Thyroid gland (tissue), 4 donors: Measurements from ENCODE around the gene PFDN1.

Source experiments
- POLR2A ChIP-seq, 2 donors: fragments of 450-650 bp; IDR thresholded peaks; one replicate each; pipeline ENCODE4 v1.6.1; 2017; ENCODE audit warnings: antibody characterized with exemption in 2 of 2, mild to moderate bottlenecking in 2 of 2, moderate library complexity in 1 of 2
- TF ChIP-seq, protein P1 (sequence below), 6 experiments: fragments of 200-600 bp in 3 of 6; fragments of 450-650 bp in 3 of 6; sonication (generic) in 3 of 6; IDR thresholded peaks; one replicate each; pipeline ENCODE4 v1.5.1; 2016 to 2019; ENCODE audit warnings: antibody characterized with exemption in 6 of 6, mild to moderate bottlenecking in 2 of 6, inconsistent platforms in 1 of 6, moderate library complexity in 1 of 6

DNA sequence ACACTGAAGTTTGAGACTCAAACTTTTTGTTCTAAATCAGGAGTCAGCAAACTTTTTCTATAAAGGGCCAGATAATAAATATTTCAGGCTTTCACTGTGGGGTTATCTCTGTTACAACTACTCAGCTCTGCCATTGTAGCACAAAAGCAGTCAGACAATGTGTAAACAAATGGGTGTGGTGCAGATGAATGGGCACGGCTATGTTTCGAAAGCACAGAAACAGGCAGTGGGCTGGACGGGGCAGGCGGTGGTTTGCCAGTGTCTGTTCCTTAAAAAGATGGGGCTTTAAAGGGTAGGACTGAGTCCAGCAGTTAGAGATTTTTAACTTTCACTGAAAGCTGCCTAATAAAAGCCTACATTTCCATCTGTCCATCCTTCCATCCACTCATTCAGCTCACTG, 48.9 kb downstream of the PFDN1 start:
- TF ChIP-seq, protein P1, sequence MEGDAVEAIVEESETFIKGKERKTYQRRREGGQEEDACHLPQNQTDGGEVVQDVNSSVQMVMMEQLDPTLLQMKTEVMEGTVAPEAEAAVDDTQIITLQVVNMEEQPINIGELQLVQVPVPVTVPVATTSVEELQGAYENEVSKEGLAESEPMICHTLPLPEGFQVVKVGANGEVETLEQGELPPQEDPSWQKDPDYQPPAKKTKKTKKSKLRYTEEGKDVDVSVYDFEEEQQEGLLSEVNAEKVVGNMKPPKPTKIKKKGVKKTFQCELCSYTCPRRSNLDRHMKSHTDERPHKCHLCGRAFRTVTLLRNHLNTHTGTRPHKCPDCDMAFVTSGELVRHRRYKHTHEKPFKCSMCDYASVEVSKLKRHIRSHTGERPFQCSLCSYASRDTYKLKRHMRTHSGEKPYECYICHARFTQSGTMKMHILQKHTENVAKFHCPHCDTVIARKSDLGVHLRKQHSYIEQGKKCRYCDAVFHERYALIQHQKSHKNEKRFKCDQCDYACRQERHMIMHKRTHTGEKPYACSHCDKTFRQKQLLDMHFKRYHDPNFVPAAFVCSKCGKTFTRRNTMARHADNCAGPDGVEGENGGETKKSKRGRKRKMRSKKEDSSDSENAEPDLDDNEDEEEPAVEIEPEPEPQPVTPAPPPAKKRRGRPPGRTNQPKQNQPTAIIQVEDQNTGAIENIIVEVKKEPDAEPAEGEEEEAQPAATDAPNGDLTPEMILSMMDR (IDR thresholded peaks at IDR 0.05), result no peak
- no peak for TF ChIP-seq POLR2A (IDR thresholded peaks at IDR 0.05)
